T1000 (cell line): ENCODE results near the gene ADCY2.

Experiments used
- DNase-seq: peaks from one replicate; lab custom pipeline; 2025; ENCODE audit warnings: mixed read lengths; lab: John Stamatoyannopoulos, UW

Gene ADCY2

DNA sequence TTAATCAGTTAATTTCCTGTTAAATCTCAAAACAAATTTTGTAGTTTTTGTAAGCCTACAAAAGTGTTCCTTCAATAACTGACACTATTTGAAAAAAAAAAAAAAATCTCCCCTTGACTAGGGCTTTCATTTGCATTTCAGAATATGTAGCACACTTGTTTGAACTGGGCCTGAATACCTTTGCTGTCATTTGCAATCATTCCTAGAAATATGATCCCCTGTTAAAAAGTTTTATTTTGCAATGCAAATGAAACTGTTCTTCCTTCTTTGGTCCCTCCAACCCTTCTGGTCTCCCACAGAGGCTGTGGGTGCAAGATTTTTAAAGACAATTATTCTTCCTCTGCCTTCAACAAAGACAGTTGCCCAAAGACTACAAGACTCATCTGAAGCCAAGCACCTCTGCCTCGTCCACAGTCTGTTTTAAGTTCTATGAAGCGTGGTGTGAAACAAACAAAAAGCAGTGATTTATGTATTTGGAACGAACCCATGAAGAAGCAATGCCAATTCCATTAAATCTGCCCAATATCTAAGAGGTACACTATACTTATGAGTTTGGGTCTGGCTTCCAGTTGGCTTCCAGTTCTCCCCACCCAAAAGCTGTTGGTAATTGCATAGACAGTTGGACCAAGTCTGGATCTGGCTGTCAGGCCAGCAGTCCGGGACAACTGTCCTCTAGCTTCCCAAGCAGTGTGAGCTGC, 388.9 kb downstream of the ADCY2 start:
- DNase-seq = no peak

DNA sequence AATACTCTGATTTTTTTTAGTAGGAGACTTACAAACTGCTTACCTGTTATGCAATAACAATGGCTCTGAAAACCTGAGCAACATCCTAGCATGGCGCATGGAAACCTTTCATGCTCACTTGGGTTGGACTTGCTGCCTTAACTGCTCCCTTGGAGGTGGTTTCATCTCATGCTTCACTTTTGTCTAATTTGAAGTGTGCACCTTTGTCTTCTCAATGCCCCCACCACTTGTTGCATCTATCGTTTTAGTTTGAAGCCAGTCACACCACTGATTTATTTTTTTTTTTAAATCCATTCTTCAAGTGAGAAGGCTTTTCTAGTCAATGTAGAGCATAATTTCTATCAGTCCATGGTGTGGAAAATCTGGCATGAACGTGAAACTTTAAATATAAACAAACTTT, 391.8 kb downstream of the ADCY2 start:
- no peak for DNase-seq

DNA sequence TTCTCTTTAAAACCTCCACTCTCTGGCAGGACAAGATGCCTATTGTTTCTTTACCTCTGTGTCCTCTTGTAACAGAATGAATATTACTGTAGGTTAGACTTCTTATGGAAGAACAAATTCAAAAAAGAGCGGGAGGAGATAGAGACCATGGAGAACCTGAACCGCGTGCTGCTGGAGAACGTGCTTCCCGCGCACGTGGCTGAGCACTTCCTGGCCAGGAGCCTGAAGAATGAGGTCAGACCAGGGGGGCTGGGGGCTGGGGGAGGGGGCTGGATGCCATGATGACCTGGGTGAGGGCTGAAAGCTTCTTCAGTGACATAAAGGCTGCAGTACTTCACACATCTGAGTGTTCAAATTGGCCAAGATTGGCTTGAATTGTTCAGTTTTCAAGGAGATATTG, 393.6 kb downstream of the ADCY2 start:
- DNase-seq = no peak

DNA sequence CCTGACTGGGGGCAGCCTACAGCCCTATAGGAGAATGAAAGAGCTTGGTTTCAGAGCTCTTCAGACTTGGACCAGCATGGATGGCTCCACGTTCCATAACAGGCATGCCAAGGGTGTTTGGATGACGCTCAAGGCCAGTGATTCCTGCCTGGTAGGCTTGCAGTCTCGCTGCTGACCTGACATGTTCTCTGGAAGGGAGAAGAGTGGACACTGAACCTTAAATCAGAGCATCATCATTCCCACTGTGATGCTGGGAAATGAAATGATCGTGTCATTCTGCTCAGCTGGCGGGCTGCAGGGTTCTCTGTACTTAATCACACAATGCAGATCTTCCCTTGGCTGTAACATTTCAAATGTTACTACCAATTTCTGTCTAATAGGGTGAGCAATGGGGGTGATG, 398.0 kb downstream of the ADCY2 start:
- no peak for DNase-seq

DNA sequence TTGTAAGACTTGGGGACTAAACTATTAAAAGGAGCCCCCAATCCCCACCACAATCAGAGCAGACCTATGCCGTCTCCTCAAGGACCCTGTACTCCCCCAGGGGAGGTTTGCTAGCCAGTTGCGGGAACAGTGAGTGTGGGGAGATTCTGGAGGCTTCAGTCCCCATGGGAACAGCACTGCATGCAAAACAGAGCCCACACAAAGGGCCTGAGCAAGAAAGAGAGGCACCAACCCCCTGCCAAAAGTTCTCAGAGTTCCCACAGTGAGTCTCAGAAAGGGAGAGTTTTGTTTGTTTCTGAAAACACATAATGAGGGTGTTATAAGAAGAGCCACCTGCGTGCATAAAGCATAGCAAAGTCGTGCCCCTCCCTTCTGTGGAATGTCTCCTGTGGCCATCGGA, 398.4 kb downstream of the ADCY2 start:
- DNase-seq = no peak

DNA sequence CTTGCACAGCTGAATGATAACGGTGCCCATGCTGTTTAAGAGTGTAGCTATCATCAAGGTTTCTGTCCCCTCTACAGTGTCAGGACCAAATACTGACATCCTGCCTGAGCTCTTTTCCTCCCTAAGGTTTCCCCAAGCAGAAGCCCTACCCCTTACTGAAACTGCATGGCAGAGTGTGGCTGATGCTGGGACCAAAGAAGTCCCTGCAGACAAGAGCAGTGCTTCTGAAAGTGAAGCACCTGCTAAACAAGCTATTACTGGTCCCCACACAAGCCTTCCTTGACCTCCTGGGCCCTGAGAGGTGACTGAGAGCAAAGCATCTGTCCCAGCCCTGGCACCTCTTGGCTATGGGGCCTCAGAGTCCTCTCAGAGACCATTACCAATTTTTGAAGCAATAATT, 398.9 kb downstream of the ADCY2 start:
- DNase-seq = no peak

DNA sequence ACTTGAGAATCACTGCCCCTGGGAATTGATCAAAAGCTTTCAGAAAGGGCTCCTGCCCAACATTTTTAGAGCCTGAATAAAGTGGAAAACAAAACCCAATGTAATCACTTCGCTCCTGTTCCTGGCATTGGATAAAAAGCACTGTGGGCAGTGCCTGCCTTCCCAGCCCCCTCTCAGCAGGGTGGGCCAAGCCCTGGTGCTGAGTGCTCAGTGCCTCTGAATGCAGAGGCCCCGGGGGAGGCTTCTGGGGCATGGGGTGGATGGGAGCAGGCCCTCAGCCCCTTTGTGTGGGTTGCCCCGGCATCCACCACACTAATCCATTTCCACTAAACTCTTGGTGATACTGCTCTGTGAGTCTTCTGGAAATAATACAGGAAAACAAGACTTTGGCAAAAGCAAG, 399.4 kb downstream of the ADCY2 start:
- no peak for DNase-seq

DNA sequence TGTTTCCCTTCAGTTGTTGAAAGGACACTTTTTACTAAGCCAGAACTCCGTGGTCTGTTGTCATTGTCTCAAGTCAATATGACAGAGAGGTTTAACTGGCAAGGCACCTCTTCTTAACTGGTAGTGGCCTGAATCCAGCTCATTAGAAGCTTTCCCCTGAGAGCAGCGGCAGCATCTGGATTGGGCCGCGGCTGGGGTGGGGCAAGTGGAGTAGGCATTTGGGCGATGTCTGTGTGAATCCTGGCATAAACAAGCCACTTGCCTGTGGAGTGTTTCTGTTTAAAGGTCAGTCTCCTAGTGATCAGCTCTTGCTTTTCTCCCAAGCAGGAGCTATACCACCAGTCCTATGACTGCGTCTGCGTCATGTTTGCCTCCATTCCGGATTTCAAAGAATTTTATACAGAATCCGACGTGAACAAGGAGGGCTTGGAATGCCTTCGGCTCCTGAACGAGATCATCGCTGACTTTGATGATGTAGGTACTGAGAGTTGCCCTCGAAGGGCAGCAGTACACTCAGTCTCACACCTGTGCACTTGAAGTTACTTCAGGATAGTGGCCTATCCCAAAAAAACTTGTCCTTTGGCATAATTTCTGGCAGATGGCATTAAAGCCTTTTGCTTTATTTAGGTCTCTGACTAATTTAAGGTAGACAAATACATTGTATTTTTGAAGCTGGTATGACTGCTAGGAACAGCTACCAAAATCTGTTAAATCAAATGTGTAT, 406.1 kb downstream of the ADCY2 start:
- DNase-seq = no peak

DNA sequence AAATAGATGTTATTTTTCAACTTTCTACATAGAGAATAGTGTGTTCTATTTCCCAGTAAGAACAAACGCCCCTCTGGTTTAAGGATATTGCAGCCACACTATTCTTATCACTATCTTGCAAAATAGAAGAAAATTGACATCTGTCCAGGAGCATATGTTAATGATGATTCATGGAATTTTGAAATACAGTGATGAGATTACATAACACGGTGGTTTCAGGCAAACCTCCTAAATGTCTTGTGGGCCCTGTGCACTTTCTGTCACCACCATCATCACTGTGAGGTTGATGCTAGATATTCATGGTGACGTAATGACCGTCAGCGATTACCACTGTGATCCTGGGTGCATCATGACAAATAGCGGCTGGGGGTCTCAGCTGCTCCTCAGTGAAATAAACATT, 406.9 kb downstream of the ADCY2 start:
- DNase-seq = no peak

DNA sequence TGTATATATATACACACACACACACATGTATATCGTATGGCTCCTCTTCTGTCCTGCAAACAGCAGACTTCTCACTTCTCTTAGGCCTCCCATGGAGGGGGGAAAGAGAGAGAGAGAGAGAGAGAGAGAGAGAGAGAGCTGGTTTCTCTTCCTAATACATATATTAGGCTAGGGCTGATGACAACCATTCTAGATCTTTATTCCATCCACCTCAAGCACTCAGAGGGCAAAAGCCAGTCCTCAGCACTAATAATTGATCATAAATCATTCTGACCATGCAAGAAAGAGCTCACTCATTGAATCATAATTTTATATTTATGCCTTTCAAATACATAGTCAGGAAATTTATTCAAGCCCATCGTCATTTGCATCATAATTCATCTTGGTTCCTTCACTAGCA, 408.0 kb downstream of the ADCY2 start:
- no peak for DNase-seq

DNA sequence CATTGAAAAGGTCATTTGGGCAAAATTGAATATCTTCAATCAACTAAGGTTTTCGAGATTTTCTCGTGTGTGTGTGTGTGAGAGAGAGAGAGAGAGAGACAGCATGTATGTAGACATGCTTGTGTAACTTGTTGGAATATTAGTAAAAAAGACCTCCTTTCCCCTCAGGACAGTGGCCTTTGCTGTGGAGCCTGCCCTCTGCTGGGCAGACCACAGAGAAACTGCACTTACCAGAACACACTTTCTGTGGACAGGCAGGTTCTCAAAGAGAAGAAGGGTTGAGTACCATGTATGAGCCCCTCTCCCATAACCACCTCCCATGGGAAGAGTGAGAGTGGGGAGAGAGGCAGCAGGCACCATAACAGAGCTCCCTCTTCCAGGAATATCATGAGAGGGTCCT, 409.4 kb downstream of the ADCY2 start:
- no peak for DNase-seq

DNA sequence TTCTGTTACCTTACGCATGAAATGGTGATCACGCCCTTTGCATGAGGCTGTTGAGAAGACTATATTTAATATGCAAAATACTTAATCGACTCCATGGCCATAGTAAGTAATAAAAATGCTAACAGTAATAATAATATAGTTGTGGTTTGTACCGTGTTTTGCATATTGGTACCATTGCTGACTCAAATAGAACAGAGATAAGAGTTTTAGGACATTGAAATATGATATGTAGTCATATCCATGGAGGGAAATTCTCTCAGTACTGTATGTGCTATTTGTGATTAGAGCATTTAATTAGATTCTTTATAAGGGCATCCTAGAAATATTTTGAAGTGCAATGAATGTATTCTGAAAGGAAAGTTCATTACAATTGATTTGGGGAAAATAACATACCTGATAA, 413.1 kb downstream of the ADCY2 start:
- no peak for DNase-seq

DNA sequence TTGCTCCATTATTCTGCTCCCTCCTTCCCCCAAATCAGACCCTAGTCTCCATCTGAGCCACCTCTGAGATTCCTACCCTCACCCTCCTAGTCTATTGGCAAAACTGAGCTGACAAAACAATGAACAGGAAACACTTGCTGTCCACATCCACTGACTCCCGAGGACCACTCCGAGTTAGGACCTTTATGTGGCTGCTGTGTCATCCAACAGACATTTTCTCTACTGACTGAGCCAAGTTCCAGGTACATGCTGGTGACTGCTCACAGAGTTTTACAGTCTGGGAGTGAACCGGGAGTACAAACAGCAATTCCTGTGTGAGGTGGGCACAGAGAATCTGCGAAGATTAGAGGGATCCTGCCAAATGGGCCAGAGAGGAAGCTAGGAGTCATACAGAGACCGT, 415.8 kb downstream of the ADCY2 start:
- no peak for DNase-seq

DNA sequence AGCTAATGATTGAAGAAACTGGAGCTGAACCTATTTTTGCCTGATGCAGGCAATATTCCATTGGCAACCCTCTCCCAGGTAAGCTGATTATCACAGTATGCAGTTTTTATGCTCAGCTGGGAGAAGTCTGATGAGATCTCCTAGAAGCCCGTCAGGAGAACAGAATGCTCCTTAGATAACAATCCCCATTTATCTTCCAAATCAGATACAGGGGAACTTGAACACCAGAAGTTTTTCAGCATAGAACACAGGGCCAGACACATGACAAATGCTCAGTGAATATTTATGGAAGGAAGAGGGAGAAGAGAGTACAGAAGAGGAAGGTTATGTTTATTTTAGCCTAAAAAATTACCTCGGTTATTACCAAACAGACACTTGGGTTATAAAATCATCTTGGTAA, 417.1 kb downstream of the ADCY2 start:
- no peak for DNase-seq

DNA sequence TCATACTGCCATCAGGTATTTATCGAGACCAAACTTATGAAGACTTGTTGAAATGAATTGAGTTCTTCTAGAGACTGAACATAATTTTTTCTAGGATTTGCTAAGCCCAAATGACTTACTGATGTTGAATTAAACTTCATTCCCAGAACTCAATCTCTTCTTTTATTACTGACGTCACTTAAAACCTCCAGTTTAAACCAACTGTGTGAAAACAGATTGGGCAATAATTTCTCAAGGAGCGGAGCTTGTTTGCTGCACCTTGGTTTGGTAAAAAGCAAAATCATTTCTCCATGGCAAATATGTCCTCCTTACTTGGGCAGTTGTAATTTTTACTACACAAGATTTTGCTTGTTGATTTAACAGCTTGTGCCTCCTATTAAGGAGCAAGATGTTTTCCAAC, 417.6 kb downstream of the ADCY2 start:
- no peak for DNase-seq

DNA sequence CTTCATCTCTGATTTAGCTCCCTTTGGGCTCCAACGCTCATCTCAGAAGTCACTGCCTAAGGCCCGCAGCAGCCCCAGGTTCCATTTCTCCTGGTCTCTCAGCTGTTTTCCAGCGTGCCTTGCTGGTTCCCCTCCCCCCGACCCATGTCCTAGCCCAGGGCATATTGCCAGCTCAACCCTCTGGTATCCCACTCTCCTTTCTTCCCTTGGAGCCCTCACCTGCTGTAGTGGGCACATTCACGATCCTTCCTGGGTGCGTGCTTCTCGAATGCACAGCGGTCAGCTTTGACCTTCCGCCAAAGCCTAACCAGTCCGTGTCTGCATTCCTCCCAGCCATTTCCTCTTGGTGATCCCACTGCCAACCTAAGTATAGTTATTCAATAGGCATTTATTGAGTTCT, 418.9 kb downstream of the ADCY2 start:
- DNase-seq = no peak

DNA sequence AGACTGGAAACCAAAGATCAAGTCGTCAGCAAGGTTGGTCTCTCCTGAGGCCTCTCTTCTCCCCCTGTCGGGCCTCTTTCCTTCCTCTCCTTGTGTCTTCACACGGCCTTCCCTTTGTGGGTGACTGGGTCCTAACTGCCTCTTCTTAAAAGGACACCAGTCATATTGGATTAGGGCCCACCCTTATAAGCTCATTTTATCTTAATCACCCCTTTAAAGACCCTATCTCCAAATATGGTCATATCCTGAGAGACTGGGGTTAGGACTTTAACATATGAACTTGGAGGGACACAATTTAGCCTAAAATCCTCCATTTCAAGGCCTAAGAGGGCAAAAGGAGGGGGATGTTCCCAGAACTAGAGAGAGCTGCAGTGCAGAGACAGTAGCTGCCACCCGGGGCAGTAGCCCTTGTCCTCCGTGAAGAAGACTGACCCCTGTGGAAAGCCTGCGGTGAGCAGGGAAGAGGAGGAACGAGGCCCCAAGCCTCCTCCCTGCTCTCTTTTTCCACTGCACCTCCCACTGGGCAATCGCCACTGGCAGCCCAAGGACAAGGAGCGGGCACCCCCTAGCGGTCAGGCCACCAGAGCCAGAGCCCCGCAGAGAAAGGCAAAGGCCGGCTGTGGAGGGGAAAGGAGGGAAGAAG, 420.1 kb downstream of the ADCY2 start:
- DNase-seq = no peak

DNA sequence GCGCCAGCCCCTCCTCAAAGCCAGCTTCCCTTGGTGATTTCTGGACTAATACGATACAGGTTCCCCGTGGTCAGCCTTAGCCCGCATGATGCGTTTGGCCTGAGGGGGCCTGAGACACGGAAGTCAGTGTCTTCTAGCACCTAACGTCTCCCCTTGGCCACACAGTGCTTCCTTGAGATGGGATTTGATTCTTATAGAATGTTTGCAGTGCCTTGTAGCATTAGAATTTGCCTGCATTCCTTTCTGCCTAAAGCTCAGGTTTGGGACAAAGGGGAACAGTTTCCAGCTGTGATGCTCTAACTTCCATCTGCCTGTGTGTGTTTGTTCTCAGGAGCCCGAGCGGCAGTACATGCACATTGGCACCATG, 420.6 kb downstream of the ADCY2 start:
- no peak for DNase-seq

DNA sequence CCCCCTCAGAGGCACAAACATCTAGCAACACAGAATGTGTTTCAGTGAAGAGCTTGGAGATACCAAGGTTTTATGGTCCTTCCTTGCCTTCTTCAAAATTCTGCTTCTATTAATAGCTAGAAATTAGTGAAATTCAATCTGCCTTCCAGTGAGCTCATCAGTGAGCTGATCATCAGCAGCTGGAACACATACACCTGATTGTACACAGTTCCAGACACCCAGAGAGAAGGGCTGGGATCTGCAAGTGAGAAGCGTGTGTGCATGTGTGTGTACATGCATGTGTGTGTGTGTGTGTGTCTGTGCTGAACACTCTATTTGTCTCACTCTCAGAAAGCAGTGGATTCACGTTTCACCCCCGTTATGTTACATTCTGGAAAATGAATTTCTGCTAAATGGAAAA, 426.5 kb downstream of the ADCY2 start:
- no peak for DNase-seq

DNA sequence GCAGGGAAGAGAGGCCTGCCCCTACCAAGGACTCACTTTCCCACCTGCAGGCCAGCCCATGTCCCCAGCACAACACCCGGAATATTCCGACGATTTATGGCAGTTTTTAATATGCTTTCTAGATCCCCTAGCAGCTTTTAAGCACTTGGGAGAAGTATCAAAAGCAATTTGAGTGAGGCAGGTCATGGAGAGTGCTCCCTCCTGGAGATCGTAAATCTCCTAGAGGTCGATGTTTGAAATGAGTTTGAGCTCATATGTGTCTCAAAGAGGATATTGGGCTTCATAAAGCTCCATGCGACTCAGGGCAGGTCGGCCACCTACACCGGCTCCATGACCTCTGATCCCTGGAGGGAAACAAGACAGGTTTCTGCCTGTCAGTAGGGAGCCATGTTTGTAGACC, 427.7 kb downstream of the ADCY2 start:
- no peak for DNase-seq

DNA sequence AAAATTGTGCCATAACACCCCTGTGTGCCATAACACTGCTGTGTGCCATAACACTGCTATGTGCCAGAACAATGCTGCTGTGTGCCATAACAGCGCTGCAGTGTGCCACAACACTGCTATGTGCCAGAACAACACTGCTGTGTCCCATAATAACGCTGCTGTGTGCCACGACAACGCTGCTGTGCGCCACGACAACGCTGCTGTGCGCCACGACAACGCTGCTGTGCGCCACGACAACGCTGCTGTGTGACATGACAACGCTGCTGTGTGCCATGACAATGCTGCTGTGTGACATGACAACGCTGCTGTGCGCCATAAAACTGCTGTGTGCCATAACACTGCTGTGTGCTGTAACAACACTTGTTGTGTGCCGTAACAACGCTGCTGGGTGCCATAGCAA, 429.1 kb downstream of the ADCY2 start:
- DNase-seq = no peak

DNA sequence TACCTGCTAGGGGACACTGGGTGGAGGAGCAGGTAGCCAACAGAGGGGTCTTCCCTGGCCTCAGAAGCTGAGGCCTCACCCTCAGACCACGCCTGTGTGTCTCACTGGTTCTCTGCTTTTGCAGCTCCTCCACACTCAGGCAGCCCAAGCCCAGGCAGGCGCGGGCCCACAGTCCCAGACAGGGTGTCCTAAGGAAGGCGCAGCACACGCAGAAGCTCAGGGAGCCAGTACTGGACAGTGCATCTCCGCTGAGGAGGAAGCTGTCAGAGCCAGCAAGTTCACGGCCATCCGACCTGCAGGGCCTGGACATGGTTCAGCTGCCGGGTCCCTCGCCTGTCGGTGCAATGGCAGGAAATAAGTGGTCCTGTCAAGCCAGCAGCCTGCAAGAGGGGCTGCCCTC, 429.7 kb downstream of the ADCY2 start:
- no peak for DNase-seq

DNA sequence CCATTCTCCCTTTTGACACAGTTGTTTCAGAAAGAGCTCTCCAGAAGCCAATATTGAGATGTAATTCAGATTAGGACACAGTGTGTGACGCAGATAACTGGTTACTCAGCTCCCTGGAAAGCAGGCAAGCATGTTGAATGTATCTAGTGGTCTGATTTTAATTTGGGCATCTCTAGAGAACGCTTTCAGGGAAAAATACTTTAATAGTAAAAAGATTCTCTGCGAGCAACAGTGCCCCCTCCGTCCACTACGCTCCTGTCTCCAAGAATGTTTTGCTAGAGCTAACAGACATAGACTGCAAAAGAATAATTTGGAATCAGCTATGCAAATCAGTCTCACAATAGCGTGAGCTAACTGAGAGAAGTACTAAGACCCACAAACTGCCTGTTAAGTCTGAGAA, 431.7 kb downstream of the ADCY2 start:
- DNase-seq = no peak

DNA sequence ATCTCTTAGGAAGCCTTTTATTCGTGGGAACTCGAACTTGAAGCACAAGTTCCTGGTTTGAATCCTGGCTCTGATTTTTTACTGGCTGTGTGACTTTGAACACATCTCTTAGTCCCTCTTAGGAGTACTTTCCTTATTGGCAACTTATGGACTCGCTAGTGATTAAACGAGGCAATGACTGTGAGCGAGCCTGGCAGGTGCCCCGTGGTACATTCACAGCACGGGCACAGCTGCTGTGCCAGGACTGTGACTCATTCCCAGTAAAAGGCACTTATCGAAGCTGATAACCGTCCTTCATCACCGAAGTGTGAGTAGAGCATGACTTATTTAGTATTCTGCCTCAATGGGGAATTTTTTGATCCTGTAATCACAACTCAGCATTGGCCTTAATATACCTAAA, 432.3 kb downstream of the ADCY2 start:
- DNase-seq = no peak
